ENCODE results near the gene CELA2B.
A peak's percentile ranks its signal among the peaks of the same experiment; 100 is the strongest.
"Not testable (repeated sequence)": the region's sequence is repeated elsewhere in the genome, so short reads cannot be mapped to it uniquely, and the experiment has no call there.

The CELA2B gene

DNA sequence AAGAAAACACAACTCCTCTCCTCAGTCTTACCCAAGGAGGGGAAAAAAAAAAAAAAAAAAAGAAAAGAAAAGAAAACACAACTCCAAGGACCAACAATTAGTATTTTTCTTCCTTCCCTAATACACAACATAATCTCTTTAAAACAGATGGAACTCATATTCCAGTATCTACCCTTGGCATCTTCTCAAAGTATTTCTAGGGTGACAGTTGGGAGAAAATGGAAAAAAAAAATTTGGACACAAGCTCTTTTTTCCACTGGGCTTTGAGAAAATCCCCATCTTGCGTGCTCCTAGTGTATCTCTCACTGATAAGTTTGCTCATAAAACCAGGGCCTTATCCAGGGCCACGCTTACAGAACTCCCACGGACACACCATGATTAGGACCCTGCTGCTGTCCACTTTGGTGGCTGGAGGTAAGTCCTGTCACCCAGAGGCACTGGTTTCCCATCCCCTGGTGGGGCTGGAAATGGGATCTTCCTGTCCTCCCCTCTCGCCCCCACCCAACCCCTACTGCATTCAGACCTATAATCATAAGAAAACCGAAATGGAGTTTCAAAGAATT, at the start of gene CELA2B:
TSS of gene CELA2B (plus strand) at position 353 of the 563 bp plus-strand sequence. CDS start at position 375, 22 bp downstream.
- no peak for DNase-seq (ENCODE audit: low spot score)

DNA sequence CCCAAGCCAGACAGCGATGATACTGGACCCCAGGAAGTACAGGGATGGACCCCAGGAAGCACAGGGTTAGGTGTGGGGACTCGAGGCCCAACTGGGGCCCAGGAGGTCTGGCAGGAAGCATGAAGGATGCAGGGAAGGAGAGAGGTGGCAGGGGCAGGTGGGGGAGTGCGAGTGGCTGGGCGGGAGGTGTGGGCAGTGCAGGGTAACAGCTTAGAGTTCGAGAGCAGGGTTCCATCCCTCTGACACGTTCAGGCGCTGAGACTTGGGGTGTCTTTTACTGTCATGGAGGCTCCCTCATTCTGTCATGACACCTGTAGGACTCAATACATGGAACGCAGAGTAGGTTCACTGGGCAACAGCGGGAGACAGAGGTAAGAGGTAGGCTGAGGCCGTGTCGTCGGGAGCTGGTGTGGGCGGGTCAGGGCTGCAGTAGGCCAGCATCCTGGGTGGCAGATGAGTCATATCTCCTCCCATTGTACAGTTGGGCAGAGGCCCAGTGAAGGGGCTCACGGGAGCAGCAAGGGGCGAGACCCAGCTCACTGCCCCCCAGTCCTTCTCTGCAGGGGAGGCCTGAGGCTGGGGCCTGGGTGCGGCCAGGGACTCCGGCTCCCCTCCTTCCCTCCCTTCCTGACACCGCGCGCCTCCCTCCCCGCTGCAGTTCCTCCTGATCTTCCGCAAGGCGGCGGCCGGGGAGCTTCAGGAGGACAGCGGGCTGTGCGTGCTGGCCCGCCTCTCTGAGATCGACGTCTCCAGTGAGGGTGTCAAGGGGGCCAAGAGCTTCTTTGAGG, 49.2 kb upstream of the CELA2B start:
- no peak for DNase-seq (ENCODE audit: low spot score)

DNA sequence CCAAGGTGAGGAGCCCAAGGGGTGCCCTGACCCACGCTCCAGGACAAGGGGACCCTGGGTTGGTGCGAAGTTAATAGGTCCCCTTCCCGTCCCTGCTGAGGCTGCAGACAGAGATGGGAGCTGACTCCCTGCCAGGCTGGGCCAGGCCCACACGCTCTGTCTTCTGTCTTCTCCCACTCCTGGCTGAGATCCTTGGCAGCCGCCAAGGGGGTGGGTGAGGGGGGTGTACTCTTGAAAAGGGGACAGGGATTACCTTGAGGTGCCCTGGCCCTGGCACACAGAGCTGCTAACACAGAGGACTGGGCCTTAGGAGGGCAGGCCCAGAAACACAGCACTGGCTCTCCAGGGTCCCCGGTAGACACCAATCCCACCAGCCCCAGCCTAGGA, 48.6 kb upstream of the CELA2B start:
- no peak for DNase-seq (ENCODE audit: low spot score)

DNA sequence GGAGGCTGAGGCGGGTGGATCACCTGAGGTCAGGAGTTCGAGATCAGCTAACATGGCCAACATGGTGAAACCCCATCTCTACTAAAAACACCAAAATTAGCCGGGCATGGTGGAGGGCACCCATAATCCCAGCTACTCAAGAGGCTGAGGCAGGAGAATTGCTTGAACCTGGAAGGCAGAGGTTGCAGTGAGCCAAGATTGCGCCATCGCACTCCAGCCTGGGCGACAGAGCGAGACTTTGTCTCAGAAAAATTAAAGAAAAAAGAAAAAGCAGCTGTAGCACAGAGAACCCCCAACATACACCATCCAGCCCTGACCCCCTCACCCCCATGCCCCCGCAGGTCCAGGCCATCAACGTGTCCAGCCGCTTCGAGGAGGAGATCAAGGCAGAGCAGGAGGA, 47.7 kb upstream of the CELA2B start:
- not testable (repeated sequence) for DNase-seq (ENCODE audit: low spot score)

DNA sequence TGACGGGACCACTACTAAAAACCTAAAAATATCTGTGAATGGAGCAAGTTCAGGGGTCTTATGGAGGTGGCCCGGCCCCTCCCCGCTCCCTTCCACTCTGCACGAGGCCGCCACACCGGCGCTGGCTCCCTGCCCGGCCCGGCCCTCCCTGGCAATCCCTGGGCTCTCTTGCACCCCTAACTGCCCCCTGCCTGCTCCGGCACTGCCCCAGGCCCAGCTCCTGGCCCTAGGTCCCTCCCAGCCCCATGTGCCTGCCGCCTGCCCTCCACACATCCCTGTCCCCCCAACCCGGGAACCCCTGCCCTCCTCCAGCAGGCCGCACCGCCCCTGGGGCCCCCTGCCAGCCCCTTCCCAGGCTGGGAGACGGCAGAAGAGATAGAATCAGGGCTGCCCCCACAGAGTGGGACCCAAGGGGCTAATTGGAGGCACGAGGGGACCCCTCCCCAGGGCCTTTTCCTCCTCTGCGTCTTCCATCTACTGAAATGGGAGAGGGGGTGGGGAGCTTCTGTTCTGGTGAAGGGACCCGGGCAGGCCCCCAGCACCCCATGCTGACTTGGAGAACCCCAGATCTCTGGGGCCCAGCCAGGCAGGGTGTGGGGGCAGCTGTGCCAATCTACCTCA, 47.0 kb upstream of the CELA2B start:
- DNase-seq (ENCODE audit: low spot score), result no peak

DNA sequence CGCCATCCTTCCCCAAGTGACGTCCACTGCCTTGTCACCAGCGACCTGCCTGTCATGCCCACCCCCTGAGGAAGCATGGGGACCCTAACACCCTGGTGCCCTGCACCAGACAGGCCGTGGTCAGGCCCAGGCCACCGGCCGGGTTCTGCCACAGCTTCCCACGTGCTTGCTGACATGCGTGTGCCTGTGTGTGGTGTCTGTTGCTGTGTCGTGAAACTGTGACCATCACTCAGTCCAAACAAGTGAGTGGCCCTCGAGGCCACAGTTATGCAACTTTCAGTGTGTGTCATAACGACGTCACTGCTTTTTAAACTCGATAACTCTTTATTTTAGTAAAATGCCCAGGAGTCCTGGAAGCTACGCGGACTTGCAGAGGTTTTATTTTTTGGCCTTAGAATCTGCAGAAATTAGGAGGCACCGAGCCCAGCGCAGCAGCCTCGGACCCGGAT, 46.2 kb upstream of the CELA2B start:
- DNase-seq (ENCODE audit: low spot score), result no peak

DNA sequence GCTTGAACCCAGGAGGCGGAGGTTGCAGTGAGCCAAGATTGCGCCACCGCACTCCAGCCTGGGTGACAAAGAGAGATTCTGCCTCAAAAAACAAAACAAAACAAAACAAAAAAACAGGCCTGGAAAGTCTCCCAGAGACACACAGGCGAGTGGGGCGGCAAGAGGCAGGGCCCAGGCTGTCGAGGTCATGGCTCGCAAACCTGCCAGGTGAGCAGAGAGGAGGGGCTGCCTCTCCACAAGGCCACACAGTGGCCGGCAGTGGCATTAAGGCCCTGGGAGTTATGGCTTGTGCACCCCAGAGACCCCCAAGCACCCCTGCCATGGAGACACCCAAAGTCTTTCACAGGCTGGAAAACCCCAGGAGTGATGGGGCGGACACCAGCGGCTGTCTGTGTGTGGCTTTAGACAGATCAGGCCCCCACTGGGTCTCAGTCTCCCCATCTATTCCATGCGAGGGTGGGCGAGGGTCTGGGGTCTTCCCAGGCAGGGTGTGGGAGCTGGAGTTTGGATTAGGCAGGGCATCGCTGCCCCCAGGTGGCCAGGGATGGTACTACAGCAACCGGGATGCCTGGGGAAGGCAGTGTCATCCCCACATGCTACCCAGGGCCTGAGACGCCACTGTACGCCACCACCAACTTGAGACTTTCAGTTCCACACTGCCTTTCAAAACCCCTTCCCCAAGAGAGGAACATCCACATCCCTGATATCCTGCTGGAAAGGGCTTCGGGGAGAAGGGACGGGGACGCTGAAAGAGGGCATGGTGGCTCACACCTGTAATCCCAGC, 44.9 kb upstream of the CELA2B start:
- DNase-seq (ENCODE audit: low spot score), result peak; percentile 89

DNA sequence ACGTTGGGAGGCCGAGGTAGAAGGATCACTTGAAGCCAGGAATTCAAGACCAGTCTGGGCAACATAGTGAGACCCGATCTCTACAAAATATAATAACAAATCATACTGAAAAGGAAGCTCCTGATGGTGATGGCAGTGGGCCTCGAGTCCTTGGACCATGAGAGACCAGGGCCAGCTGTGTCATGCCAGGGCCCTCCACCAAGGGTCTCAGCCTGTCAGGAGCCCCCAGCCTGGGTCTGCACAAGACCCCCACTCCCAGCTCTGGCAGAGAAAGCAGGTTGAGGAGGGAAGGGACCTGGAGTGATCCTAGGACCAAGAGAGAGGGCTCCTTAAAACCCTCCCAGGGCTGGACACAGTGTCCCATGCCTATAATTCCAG, 44.3 kb upstream of the CELA2B start:
- DNase-seq (ENCODE audit: low spot score), result no peak

DNA sequence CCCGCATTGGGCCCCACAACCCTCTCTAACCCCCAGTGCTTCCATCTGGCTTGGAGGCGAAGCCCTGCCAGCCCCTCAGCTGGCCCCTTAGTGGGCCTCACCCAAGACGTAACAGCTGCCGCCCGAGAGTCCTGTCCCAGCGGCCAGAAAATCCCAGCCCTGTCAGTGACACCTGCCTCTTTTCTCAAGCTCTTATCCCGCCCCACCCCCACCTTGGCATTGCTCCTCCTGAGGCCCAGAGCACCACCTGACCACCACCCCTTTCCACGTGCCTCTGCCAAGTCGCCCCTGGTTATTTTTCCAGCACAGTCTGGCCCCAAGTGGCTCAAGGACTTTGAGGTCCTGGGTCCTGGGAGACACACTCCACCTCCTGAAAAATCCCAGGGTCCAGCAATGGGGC, 43.6 kb upstream of the CELA2B start:
- DNase-seq (ENCODE audit: low spot score), result no peak

DNA sequence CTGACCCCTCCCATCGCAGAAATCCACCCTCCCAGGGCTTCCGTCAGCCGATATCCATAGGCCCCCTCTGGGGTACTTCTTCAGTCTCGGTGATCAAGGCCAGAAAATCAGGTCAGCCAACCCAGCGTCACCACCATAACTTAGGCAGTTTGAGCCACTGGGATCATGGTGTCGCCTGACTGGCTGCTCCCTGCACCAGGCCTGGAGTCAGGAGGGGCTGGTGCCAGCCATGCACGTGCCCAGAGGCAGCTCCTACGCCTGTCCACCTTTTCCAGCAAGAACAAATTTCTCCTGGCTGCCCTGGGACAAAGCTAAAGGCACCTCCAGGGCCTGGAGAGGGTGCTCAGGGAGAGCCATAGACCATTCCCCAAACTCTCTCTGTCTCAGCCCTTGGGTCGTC, 42.4 kb upstream of the CELA2B start:
- DNase-seq (ENCODE audit: low spot score), result no peak

DNA sequence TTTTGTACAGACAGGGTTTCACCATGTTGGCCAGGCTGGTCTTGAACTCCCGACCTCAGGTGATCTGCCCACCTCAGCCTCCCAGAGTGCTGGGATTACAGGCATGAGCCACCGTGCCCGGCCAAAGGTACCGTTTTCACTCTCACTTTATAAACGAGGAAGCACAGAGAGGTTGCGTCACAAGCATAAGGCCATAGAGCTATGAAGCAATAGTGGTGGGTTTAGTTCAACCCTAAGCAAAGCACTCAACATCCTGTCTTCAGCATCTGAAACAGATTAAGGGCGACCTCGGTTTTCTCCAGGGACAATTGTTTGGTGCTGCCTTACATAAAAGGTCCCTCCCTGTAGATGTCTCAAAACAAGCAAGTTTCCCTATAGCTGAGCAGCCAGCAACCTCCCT, 41.2 kb upstream of the CELA2B start:
- not testable (repeated sequence) for DNase-seq (ENCODE audit: low spot score)

DNA sequence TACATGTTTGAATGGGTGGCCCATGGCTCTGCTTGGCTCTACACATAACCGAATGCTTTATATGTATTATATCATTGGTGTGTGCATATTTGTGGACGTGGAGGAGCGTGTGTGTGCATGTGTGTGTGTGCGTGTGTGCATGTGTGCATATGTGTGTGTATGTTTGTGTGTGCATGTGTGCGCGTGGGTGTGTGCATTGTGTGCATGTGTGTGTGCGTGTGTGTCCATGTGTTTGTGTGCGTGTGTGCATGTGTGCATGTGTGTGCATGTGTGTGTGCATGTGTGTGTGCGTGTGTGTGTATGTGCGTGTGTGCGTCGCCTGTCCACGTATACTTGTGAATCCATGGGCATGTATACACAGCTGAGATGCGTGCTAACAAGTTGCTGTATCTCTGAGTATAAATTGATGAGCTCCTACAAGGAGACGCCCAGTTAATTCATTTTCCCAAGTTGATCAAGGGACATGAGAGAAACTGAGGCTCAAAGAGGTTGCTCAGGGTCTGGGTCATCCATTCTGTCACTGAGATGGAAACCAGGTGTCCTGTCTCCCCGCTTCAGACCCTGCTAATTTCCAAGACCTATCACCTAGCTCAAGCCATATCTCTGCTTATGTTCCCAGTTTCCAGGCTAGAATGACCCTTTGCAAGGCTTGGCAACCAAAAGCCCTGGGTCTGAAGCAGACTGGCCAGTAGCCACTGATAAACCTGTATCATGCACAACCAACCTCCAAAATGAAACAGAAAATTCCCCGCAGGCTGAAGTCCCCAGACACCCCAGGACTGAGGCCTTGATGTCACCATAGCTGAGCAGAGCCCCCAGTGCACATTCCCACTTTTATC, 40.4 kb upstream of the CELA2B start:
- DNase-seq (ENCODE audit: low spot score), result no peak

DNA sequence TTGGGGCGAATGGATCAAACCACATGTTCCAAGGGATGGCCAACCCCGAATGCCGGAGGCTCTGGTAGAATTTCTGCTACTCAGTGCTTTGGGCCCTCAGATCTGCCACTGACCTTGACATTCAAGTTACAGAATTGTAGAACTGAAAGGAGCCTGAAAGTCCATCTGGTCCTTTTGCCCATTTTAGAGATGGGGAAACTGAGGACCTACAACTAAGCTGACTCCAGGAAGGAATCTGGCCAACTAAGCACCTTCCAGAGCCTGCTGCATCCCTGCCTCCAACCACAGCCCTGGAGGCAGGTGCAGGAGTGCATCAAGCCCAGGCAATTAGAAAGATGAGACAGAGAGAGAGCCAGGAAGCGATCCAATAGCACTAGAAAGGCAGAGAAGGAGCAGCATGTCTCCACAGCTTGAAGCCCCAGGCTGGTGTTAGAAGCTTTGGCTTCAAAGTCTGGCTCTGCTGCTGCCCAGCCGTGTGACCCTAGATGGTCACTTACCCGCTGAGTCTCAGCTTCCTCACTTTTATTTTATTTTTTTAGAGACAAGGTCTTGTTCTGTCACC, 38.9 kb upstream of the CELA2B start:
- DNase-seq (ENCODE audit: low spot score), result no peak

DNA sequence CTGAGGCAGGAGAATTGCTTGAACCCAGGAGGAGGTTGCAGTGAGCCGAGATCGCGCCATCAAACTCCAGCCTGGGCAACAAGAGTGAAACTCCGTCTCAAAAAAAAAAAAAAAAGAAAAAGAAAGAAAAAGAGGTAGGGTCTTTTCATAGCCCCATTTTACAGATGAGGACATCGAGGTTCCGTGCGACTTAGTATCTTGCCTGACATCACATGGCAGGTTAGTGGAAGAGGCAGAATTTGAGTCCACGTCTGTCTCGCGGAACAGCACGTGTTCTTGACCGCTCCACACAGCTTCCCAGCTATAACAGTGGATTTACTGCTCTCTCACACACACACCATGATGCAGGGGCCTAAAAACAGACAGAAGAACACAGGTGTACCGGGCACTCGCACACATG, 36.6 kb upstream of the CELA2B start:
- no peak for DNase-seq (ENCODE audit: low spot score)

DNA sequence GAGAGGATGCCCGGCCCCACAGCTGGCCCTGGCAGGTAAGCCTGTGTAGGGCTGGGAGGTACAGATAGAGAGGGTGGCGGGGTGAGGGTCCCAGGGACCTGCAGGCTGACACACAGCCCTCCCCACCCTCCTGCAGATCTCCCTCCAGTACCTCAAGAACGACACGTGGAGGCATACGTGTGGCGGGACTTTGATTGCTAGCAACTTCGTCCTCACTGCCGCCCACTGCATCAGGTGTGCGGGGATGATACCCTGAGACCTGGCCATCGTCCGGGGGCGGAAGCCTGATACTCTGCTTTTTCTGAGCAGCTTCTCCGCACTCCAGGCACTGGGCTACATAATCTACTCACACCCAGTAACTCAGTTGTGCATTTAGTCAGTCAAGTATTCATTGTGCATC, 35.5 kb upstream of the CELA2B start:
- no peak for DNase-seq (ENCODE audit: low spot score)

DNA sequence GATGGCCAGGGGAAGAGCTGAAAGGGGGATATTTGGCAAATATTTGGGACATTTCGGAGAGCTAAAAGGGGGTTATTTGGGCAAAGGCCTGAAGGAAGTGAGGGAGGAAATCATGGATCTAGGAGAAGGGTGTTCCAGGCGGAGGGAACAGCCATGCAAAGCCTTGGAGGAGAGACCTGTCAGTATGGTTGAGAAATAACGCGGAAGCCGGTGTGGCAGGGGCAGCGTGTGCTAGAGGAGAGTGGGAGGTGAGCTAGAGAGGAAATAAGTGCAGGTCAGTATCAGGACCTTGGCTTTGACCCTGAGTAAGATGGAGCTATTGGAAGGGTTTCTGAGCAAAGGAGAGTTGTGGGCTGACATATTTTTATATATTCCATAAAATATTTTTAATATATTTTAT, 34.7 kb upstream of the CELA2B start:
- DNase-seq (ENCODE audit: low spot score), result no peak

DNA sequence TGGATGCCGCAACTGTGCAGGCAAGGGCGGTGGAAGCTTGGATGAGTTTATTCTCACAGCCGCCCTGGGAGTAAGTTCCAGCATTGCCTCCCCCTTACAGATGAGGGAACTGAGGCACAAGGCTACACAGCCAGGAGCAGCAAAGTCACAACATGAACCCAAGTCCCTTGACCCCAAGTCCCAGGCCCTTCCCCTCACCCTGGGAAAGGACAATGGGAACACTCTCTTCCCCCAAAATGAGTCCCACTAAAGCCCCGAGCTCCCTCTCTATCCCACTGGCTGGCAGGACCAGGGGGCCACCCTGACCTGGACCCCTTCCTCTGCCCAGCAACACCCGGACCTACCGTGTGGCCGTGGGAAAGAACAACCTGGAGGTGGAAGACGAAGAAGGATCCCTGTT, 33.8 kb upstream of the CELA2B start:
- no peak for DNase-seq (ENCODE audit: low spot score)

DNA sequence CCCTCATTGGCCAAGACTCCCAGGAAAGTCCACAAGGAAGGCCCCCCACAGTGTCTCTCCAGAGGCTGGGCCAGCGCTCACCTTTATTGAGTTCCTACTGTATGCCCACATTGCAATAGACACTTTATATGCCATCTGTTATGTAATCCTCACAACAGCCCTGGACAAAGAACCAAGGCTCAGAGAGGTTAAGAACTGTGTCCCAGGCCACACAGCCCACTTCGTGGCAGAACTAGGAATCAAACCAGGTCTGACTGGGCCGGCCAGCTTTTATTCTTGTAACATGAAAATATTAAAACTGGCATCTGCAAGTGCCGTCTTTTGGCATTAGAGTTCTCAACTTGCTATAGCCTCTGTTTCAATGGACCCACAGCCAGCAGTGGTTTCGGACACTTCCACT, 33.1 kb upstream of the CELA2B start:
- no peak for DNase-seq (ENCODE audit: low spot score)

DNA sequence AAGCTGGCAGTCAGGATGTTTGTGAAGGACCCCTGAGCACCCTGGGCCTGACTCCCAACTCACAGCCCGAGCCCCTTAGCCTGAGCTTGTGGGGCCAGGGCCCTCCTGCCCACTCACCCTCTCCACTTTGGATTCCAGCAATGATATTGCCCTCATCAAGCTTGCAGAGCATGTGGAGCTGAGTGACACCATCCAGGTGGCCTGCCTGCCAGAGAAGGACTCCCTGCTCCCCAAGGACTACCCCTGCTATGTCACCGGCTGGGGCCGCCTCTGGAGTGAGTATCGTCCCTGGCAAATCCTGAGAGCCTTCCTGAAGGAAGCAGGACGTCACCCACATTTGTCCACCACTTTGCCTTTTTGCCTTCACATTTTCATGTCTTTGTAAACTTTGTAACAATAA, 32.6 kb upstream of the CELA2B start:
- no peak for DNase-seq (ENCODE audit: low spot score)

DNA sequence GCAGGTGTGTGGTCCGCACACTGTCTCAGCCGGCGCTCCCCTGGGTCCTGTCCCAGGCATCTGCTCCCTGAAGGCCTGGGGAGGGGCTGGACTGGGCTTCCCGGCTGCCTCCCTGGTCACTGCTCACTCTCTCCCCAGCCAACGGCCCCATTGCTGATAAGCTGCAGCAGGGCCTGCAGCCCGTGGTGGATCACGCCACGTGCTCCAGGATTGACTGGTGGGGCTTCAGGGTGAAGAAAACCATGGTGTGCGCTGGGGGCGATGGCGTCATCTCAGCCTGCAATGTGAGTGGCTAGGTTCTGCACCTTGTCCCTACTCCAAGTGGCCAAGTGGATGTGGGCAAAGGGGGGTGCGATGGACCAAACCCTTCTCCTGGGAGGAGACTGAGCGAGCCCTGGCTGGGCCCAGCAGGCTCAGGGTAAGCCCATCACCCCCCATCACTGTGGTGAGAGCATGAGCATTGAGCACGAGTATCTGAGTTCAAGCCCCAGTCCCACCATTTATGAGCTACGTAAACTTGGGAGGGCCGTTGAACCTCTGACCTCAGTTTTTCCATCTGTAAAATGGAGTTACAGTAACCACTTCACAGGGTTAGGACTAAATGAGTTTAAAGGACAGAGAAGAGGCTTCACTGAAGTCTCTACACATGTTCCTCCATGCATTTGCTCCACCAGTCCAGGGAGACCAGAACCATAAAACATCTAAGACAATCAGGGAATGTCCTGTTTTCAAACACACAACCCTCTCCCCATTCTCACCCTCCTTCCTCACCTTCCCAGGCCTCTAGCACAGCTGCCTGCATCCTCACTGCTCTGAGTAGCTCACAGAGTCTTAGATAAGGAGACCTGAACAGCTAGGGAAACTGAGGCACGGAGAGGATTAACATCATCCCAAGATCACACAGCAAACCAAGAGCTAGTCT, 31.2 kb upstream of the CELA2B start:
- DNase-seq (ENCODE audit: low spot score), result no peak
